Non-pigmented ciliary epithelial cell (primary cell): ENCODE measurements around the gene PLEKHM3.

Experiments
- DNase-seq: peaks from one replicate; pipeline ENCODE4 v3.0.0-alpha.2; 2010; ENCODE audit warnings: low read depth

Gene PLEKHM3

DNA sequence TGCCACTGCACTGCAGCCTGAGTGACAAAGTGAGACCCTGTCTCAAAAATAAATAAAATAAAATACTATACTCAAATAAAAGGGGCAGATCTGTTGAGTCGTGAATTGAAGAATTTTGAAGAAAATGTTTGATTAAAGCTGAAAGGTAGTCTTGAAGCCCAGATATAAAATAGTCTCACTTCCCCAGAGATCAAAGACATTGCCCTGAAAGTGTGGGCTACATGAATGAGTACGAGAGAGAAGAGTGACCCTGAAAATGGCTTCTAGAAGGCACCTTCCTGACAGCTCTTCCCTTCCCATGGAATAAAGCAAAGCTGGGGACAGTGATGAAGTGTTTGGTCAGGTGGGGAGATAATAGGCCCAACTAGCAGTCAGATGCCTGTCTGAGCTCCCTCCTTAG lies 241.8 kb downstream of the PLEKHM3 start:
- no peak for DNase-seq

DNA sequence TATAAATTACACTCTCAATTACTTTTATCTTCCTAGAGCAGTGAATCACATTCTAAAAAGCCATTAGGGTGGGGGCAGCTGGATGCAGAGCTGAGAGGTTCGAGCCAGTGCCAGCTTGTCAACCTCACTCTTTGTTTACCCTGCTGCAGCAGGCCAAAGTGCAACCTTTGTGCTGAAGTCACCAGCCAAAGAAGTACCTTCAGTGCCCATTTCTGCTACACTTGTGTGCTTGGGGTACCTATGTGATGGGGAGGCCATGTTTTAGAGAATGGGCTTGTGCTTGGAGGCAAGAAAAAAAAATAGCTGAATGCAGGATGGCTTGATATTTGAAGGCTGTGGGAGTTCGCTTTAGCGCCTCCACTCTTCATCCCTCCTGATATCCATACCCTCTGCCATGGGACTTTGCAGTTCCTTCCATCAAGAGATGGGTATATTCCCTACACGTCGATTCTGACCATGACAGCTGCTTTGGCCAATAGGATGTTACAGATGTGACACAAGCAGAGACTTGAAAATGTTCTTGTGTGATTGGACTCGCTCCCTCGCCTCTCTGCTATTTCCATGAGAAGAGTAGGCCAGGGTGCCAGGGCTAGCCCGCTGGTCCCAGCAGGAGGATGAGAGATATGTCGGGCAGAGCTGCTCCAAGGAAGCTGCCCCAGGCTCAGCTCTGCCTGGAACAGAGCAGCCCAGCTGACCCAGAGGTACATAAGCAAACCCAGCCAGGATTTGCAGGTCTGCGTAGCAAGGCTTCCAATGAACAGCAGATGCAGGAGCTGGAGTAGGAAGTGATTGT lies 242.9 kb downstream of the PLEKHM3 start:
- no peak for DNase-seq

DNA sequence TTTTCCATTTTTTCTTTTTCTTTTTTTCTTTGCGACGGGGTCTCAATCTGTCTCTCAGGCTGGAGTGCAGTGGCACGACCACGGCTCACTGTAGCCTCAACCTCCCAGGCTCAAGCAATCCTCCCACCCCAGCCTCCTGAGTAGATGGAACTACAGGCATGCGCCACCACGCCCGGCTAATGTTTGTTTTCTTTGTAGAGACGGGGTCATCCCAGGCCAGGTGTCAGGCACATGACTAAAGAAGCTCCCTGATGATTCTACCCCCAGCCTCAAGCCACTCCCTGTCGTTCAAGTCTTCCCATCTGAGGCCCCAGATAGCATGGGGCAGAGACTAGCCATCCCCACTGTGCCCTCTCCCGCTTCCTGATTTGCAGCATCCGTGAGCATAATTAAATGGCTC lies 245.8 kb downstream of the PLEKHM3 start:
- DNase-seq: no peak

DNA sequence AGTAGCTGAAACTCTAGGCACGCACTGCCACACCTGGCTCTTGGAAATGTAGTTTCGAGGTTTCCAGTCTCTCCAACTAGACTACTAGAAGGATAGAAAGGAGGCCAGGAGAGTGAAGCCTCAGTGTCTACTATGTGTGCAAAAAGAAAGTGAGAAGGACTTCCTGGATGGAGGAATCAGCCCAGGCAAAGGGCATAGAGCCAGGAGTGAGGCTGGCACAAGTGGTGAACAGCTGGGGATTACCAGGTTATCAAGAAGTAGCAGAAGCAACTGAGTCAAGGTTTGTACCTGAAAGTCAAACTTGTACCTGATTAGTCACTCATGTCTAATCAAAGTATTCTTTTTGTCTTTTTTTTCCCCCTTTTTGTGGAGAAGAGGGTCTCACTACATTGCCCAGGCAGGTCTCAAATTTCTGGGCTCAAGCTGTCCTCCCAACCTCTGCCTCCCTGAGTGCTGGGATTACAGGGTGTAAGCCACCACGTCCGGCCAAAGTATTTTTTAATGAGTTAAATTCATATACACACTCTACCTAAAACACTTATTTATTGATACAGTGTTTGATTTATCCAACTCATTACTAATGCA lies 246.9 kb downstream of the PLEKHM3 start:
- DNase-seq: no peak

DNA sequence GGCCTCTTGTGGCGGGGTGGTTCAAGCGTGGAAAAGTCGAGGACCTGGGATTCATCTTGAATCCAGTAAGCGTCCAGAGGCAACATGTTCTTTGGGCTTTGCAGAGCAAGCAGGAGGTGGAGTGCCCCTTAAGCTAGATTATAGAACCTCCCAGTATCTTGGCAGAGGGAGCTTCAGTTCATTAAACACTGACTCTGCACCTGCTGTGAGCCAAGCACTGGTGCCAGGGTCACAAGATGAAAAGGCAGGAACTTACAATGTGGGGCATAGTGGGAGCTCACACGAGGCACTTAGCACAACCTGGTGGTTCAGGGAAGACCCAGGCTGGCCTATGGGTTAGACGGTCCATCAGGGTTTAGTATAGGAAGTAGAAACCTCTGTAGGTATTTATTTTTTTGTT lies 248.2 kb downstream of the PLEKHM3 start:
- DNase-seq: no peak

DNA sequence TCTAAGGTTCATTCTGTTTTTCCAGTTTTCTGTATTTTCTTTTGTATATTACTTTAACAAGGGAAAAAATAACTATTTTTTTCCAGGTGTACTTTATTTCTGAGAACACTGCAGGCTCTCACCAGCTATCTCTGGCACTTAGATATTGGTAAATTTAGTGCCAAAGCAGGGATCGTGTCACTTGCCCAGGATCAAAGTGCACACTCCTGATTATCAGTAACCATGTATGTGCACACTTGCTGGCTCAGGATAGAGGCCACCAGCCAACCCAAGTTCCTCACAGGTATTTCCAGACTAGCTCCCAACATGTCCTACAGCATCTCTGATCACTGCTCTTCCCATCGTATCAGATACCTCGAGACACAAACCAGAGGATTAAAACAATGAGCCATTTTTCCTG lies 249.9 kb downstream of the PLEKHM3 start:
- no peak for DNase-seq

DNA sequence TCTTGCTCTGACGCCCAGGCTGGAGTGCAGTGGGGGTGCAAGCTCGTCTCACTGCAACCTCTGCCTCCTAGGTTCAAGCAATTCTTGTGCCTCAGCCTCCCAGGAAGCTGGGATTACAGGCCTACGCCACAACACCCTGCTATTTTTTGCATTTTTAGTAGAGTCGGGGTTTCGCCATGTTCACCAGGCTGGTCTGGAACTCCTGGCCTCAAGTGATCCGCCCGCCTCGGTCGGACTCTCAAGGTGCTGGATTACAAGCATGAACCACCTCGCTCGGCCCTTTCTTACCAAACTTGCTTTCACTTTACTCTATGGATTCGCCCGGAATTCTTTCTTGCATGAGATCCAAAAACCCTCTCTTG lies 252.5 kb downstream of the PLEKHM3 start:
- DNase-seq: no peak

DNA sequence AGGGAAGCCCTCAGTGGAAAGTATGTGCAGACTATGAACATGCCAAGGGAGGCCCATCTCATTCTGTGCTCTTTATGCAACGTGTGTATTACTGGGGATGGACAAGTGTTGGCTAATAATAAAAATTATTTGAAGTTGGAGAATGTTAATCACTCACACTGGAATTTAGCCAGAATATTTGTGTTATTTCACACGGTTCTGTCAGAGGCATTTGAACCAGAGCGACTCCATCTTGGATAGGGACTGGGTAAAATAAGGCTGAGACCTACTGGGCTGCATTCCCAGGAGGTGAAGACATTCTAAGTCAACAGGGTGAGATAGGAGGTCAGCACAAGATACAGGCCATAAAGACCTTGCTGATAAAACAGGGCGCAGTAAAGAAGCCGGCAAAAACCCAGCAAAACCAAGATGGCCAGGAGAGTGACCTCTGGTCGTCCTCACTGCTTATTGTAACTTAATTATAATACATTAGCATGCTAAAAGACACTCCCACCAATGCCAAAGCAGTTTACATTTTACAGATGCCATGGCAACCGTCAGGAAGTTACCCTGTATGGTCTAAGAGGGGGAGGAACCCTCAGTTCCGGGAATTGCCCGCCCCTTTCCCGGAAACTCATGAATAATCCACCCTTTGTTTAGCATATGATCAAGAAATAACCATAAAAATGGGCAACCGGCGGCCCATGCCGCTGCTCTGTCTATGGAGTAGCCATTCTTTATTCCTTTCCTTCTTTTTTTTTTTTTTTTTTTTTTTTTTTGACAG lies 253.1 kb downstream of the PLEKHM3 start:
- DNase-seq: no peak

DNA sequence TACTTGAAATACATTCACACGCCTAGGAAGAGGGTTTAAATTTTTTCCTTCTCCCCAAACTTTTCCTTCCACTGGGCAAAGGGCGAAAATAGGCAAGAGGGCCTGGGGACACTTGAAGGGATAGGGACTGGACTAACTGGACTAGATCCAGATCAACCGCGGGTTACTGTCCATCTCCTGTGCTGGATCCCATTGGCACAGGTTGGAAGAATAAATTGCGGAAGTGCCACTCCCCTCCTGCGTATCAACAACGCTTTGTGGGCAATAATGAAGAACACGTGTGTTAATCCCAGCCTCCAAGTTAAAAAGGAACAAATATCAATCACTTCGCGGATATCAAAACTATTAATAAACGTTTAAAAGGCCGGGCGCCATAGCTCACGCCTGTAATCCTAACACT lies 253.9 kb downstream of the PLEKHM3 start:
- no peak for DNase-seq
